Right atrium auricular region (tissue), 2 donors: ENCODE data around the gene WDR88. TPM values are rescaled to one million over a fixed set of nuclear protein-coding genes. Genes with fewer than 3 reads are reported as not detected.
"Not testable (repeated sequence)": the region's sequence is repeated elsewhere in the genome, so short reads cannot be mapped to it uniquely, and the experiment has no call there.

Source experiments
- DNase-seq: peaks from one replicate; pipeline ENCODE4 v3.0.0-alpha.2; 2019; ENCODE audit warnings: low spot score
- H3K27ac ChIP-seq, 2 donors: fragments of 200-600 bp; sonication (generic); 1 replicate in 1 of 2; 2 replicates in 1 of 2; pipeline ENCODE4 v1.5.1; 2016 to 2019
- H3K27me3 ChIP-seq, 2 donors: fragments of 200-600 bp; sonication (generic); one replicate each; pipeline versions ENCODE4 v1.5.1 to v1.6.0; 2017 to 2019
- H3K36me3 ChIP-seq: fragments of 200-600 bp; sonication (generic); one replicate; pipeline ENCODE4 v1.5.1; 2016
- H3K4me1 ChIP-seq, 2 donors: fragments of 200-600 bp; sonication (generic); one replicate each; pipeline versions ENCODE4 v1.5.1 to v1.6.0; 2017 to 2019
- H3K4me3 ChIP-seq, 2 donors: fragments of 200-600 bp; sonication (generic); 1 replicate in 1 of 2; 2 replicates in 1 of 2; pipeline ENCODE4 v1.5.1; 2017 to 2019; ENCODE audit warnings: mild to moderate bottlenecking in 1 of 2, moderate library complexity in 1 of 2
- H3K9me3 ChIP-seq, 2 donors: fragments of 200-600 bp; sonication (generic); one replicate each; pipeline ENCODE4 v1.5.1; 2019
- total RNA-seq, 2 donors: library from RNA; depleted of rRNA; stranded (reverse); fragments of >200 nt; gene quantifications; one replicate each; pipeline ENCODE4 v1.1.0, GENCODE V29; 2016
- TF ChIP-seq, protein P1 (sequence below), 2 donors: fragments of 200-600 bp; sonication (generic); IDR thresholded peaks; one replicate each; pipeline ENCODE4 v1.5.1; 2019; ENCODE audit warnings: antibody characterized with exemption in 2 of 2

WDR88 gene
- total RNA-seq, 2 donors from 2014 or later, result not detected

DNA sequence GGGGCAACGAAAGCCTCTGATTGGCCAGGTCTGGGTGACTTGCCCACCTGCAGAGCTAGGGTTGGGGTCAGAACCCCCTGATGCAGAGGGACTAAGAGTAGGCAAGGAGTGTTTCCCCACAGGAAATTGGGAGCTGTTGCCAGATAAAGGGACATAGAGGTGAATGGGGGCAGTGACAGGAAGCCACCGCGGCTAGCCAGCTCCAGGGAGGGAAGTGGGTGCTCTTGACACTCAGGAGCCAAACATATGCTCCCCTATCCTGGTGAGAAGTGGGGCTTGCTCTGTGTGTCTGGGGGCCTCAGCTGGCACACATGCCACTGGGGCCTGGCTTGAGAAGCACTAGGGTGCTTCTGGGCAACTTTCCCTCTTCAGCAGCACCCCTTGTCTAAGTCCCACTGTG, 26.0 kb downstream of the WDR88 start:
- TF ChIP-seq, protein P1, sequence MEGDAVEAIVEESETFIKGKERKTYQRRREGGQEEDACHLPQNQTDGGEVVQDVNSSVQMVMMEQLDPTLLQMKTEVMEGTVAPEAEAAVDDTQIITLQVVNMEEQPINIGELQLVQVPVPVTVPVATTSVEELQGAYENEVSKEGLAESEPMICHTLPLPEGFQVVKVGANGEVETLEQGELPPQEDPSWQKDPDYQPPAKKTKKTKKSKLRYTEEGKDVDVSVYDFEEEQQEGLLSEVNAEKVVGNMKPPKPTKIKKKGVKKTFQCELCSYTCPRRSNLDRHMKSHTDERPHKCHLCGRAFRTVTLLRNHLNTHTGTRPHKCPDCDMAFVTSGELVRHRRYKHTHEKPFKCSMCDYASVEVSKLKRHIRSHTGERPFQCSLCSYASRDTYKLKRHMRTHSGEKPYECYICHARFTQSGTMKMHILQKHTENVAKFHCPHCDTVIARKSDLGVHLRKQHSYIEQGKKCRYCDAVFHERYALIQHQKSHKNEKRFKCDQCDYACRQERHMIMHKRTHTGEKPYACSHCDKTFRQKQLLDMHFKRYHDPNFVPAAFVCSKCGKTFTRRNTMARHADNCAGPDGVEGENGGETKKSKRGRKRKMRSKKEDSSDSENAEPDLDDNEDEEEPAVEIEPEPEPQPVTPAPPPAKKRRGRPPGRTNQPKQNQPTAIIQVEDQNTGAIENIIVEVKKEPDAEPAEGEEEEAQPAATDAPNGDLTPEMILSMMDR (IDR thresholded peaks at IDR 0.05), result no peak
- no peaks in the 10 kb centered on the region for H3K36me3 ChIP-seq
- H3K9me3 ChIP-seq, result no peaks in the 10 kb centered on the region
- no peak overlapping the region for H3K27ac ChIP-seq
- H3K4me1 ChIP-seq, result no peaks in the 10 kb centered on the region
- no peaks in the 10 kb centered on the region for H3K27me3 ChIP-seq
- no peak for DNase-seq
- no peak overlapping the region for H3K4me3 ChIP-seq

- TF ChIP-seq, protein P1 (IDR thresholded peaks at IDR 0.05), result no peak
- Histone ChIP-seq H3K36me3 (no peaks in the 10 kb centered on the region), H3K27me3 (no peaks in the 10 kb centered on the region), H3K9me3 (no peaks in the 10 kb centered on the region), H3K4me1 (no peaks in the 10 kb centered on the region), H3K27ac (no peak overlapping the region), H3K4me3 (no peak overlapping the region)
- no peak for DNase-seq
These were observed 26.5 kb downstream of the WDR88 start for GRCh38 chr19:33158365-33158764.

DNA sequence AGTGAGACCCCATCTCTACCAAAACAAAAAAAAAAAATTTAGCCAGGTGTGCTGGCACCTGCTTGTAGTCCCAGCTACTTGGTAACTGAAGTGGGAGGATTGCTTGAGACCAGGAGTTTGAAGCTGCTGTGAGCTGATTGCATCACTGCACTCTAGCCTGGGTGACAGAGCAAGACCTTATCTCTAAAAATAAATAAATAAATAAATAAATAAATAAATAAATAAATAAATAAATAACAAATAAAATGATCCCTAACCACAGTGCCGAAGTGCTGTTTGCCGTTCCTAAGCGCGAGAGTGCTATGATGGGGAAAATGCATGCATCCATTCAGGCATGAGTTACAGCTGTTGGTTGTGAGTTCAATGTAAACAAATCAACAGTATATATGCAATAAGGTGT, 27.2 kb downstream of the WDR88 start:
- Histone ChIP-seq H3K36me3 (no peaks in the 10 kb centered on the region), H3K4me3 (no peak overlapping the region)
- TF ChIP-seq, protein P1 (IDR thresholded peaks at IDR 0.05), result no peak

GRCh38 chr19:33159893-33160292, 28.0 kb downstream of the WDR88 start:
- no peak overlapping the region for H3K4me3 ChIP-seq
- no peak for DNase-seq
- no peaks in the 10 kb centered on the region for H3K27me3 ChIP-seq
- no peaks in the 10 kb centered on the region for H3K36me3 ChIP-seq
- H3K27ac ChIP-seq, result no peak overlapping the region
- TF ChIP-seq, protein P1 (IDR thresholded peaks at IDR 0.05), result no peak
- no peaks in the 10 kb centered on the region for H3K9me3 ChIP-seq
- no peaks in the 10 kb centered on the region for H3K4me1 ChIP-seq

More for the DNA sequence above, 27.2 kb downstream of the WDR88 start:
- no peaks in the 10 kb centered on the region for H3K27me3 ChIP-seq
- H3K9me3 ChIP-seq, result no peaks in the 10 kb centered on the region
- no peaks in the 10 kb centered on the region for H3K4me1 ChIP-seq
- no peak for DNase-seq
- no peak overlapping the region for H3K27ac ChIP-seq

DNA sequence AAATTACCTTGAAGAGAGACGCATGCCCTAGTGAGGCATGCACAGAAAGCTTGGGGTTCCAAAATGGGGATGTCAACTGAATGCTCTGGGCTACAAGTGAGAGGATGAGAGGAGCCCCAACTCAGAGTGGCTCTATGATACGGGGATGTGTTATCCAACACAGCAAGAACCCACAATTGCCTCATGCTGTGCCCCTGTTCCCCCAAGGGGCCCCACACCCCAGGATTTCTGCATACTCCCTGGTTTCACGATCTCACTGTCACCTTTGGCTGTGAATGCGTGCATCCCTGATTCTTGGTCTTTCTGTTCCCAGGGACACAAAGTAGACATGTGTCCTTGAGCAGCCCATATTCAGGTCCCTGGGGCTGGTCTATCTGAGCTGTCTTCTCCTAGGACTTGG, 29.3 kb downstream of the WDR88 start:
- H3K27ac ChIP-seq, result no peak overlapping the region
- H3K36me3 ChIP-seq, result no peaks in the 10 kb centered on the region
- no peak for DNase-seq
- no peak overlapping the region for H3K4me3 ChIP-seq
- H3K27me3 ChIP-seq, result no peaks in the 10 kb centered on the region
- no peaks in the 10 kb centered on the region for H3K9me3 ChIP-seq
- TF ChIP-seq, protein P1 (IDR thresholded peaks at IDR 0.05), result no peak
- no peaks in the 10 kb centered on the region for H3K4me1 ChIP-seq

GRCh38 chr19:33163481-33163880, 31.6 kb downstream of the WDR88 start:
- H3K4me1 ChIP-seq, result no peaks in the 10 kb centered on the region
- H3K4me3 ChIP-seq, result no peak overlapping the region
- H3K36me3 ChIP-seq, result no peaks in the 10 kb centered on the region
- H3K27me3 ChIP-seq, result no peaks in the 10 kb centered on the region
- TF ChIP-seq, protein P1 (IDR thresholded peaks at IDR 0.05), result no peak
- no peaks in the 10 kb centered on the region for H3K9me3 ChIP-seq
- no peak overlapping the region for H3K27ac ChIP-seq
- DNase-seq, result no peak

GRCh38 chr19:33166037-33166436, 34.1 kb downstream of the WDR88 start:
- not testable (repeated sequence) for DNase-seq, H3K9me3 ChIP-seq, H3K4me3 ChIP-seq, H3K27me3 ChIP-seq, H3K4me1 ChIP-seq, H3K36me3 ChIP-seq, H3K27ac ChIP-seq
